Measurements from ENCODE around the gene TMEM125.

DNA sequence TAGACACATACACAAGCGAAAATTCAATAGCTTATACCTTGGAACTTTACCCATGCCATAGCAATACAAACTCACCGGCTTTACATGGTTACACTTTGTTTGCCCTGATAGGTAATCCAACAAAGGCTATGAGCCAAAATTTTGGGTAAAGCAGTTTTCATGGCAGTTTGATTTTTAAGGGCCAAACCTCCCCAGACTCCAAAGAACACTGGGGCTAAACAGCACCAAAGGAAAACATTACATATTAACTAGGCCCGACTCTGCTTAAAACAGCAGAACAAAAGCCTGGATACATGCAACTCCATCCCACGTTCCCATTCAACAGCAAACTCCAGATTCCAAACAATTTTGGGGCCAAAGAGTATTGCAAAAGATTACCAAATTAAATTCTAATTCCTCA is 4.4 kb upstream of the TMEM125 start:
- TF ChIP-seq, protein P1, sequence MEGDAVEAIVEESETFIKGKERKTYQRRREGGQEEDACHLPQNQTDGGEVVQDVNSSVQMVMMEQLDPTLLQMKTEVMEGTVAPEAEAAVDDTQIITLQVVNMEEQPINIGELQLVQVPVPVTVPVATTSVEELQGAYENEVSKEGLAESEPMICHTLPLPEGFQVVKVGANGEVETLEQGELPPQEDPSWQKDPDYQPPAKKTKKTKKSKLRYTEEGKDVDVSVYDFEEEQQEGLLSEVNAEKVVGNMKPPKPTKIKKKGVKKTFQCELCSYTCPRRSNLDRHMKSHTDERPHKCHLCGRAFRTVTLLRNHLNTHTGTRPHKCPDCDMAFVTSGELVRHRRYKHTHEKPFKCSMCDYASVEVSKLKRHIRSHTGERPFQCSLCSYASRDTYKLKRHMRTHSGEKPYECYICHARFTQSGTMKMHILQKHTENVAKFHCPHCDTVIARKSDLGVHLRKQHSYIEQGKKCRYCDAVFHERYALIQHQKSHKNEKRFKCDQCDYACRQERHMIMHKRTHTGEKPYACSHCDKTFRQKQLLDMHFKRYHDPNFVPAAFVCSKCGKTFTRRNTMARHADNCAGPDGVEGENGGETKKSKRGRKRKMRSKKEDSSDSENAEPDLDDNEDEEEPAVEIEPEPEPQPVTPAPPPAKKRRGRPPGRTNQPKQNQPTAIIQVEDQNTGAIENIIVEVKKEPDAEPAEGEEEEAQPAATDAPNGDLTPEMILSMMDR (IDR thresholded peaks at IDR 0.05) = no peak
- TF ChIP-seq EZH2phosphoT487 (IDR thresholded peaks at IDR 0.05) (no peak), EZH2 (IDR thresholded peaks at IDR 0.05) (no peak)
